Measurements from ENCODE around the gene ZSCAN26.
"Not testable (repeated sequence)": the region's sequence is repeated elsewhere in the genome, so short reads cannot be mapped to it uniquely, and the experiment has no call there.

ZSCAN26 gene

GRCh38 chr6:28280595-28281287 is 13.8 kb downstream of the ZSCAN26 start:
- Histone ChIP-seq H3K4me1 (0 out of 2 replicates have a peak, but pooled peaks cover 9% of the 10 kb centered on the region), H3K27ac (no peak overlapping the region), H3K4me2 (peak overlapping the region; percentile 83), H3K9ac (peak overlapping the region; percentile 72), H3K4me3 (peak overlapping the region; percentile 69), H3K9me3 (peaks cover 4% of the 10 kb centered on the region; the same call in 1 of the 2 replicates), H4K20me1 (no peaks in the 10 kb centered on the region), H3K36me3 (peaks cover 40% of the 10 kb centered on the region), H3K27me3 (peaks cover 34% of the 10 kb centered on the region)
- TF ChIP-seq Cebpa-rat (IDR thresholded peaks at IDR 0.05), result no peak

- H4K20me1 ChIP-seq, result no peaks in the 10 kb centered on the region
- peaks cover 33% of the 10 kb centered on the region for H3K36me3 ChIP-seq
- H3K4me3 ChIP-seq, result peak within 1 kb of the TSS; percentile 69
- H3K27me3 ChIP-seq, result peaks cover 34% of the 10 kb centered on the region
- peak within 1 kb of the TSS; percentile 83 for H3K4me2 ChIP-seq
- TF ChIP-seq Cebpa-rat (IDR thresholded peaks at IDR 0.05), result no peak
- H3K9me3 ChIP-seq, result peaks cover 4% of the 10 kb centered on the region; the same call in 1 of the 2 replicates
- peak within 1 kb of the TSS; percentile 72 for H3K9ac ChIP-seq
- H3K27ac ChIP-seq, result peak within 1 kb of the TSS; percentile 16; the same call in 1 of the 2 replicates
- H3K4me1 ChIP-seq, result 0 out of 2 replicates have a peak, but pooled peaks cover 9% of the 10 kb centered on the region
Measured at GRCh38 chr6:28281288-28282064, 14.5 kb downstream of the ZSCAN26 start, which contains the start of gene PGBD1. Gene PGBD1, plus strand, starts transcription at chr6:28281572. Its CDS starts 2,242 bp downstream, at chr6:28283814.

DNA sequence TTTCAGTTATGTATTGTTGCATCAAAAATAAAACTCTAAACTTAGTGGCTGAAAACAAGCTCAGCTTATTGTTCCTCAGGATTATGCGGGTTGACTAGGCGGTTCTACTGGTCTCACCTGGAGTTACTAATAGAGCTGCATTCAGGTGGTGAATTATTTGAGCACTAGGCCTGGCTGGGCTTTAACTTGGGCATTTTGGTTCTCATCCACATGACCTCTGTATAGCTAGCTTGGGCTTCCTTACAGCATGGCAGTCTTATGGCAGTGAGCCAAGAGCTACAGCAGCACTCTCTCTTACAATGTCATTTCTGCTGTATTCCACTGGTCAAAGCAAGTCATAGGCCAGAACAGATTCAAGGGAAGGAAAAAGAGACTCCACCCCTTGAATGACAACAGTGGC is 16.0 kb downstream of the ZSCAN26 start:
- TF ChIP-seq Cebpa-rat (IDR thresholded peaks at IDR 0.05), result no peak
- no peak overlapping the region for H3K4me2 ChIP-seq

DNA sequence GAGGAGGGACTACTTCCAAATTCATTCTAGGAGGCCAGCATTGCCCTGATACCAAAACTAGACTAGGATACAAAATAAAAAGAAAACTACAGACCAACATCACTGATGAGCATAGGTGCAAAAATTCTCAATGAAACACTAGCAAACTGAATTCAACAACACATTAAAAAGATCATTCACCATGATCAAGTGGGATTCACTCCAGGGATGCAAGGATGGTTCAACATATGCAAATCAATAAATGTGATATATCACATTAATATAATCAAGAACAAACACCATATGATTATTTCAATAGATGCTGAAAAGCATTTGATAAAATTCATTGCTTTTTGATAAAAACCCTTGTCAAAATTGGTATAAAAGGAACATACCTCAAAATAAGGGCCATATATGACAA is 24.6 kb downstream of the ZSCAN26 start:
- no peak for TF ChIP-seq Cebpa-rat (IDR thresholded peaks at IDR 0.05)
- H3K27me3 ChIP-seq, result no peaks in the 10 kb centered on the region

More for the DNA sequence above, 16.0 kb downstream of the ZSCAN26 start:
- Histone ChIP-seq H3K4me3 (no peak overlapping the region), H3K36me3 (peaks cover 28% of the 10 kb centered on the region), H3K4me1 (0 out of 2 replicates have a peak, but pooled peaks cover 9% of the 10 kb centered on the region), H3K27ac (no peak overlapping the region), H3K9ac (no peak overlapping the region), H4K20me1 (no peaks in the 10 kb centered on the region), H3K9me3 (peaks cover 4% of the 10 kb centered on the region; the same call in 1 of the 2 replicates), H3K27me3 (peaks cover 34% of the 10 kb centered on the region)

GRCh38 chr6:28295326-28295725 is 28.4 kb downstream of the ZSCAN26 start:
- peaks cover 11% of the 10 kb centered on the region for H3K36me3 ChIP-seq
- H3K9me3 ChIP-seq, result no peaks in the 10 kb centered on the region
- no peak for TF ChIP-seq Cebpa-rat (IDR thresholded peaks at IDR 0.05)
- H4K20me1 ChIP-seq, result no peaks in the 10 kb centered on the region
- no peak overlapping the region for H3K4me3 ChIP-seq
- H3K4me1 ChIP-seq, result no peaks in the 10 kb centered on the region
- no peak overlapping the region for H3K4me2 ChIP-seq
- H3K27ac ChIP-seq, result no peak overlapping the region
- no peak overlapping the region for H3K9ac ChIP-seq
- no peaks in the 10 kb centered on the region for H3K27me3 ChIP-seq

More for the DNA sequence above, 24.6 kb downstream of the ZSCAN26 start:
- H3K36me3 ChIP-seq, result peaks cover 31% of the 10 kb centered on the region
- H3K9me3 ChIP-seq, result no peaks in the 10 kb centered on the region; the same call in 1 of the 2 replicates
- H3K27ac ChIP-seq, result no peak overlapping the region
- H3K4me2 ChIP-seq, result no peak overlapping the region
- H3K9ac ChIP-seq, result no peak overlapping the region
- no peaks in the 10 kb centered on the region for H3K4me1 ChIP-seq
- H4K20me1 ChIP-seq, result no peaks in the 10 kb centered on the region
- H3K4me3 ChIP-seq, result no peak overlapping the region

GRCh38 chr6:28296520-28297060 is 29.6 kb downstream of the ZSCAN26 start:
- no peaks in the 10 kb centered on the region for H3K9me3 ChIP-seq
- no peaks in the 10 kb centered on the region for H3K27me3 ChIP-seq
- no peak overlapping the region for H3K4me3 ChIP-seq
- H3K4me2 ChIP-seq, result no peak overlapping the region
- TF ChIP-seq Cebpa-rat (IDR thresholded peaks at IDR 0.05), result no peak
- no peaks in the 10 kb centered on the region for H4K20me1 ChIP-seq
- H3K4me1 ChIP-seq, result no peaks in the 10 kb centered on the region
- H3K27ac ChIP-seq, result no peak overlapping the region
- peaks cover 17% of the 10 kb centered on the region for H3K36me3 ChIP-seq
- H3K9ac ChIP-seq, result no peak overlapping the region

DNA sequence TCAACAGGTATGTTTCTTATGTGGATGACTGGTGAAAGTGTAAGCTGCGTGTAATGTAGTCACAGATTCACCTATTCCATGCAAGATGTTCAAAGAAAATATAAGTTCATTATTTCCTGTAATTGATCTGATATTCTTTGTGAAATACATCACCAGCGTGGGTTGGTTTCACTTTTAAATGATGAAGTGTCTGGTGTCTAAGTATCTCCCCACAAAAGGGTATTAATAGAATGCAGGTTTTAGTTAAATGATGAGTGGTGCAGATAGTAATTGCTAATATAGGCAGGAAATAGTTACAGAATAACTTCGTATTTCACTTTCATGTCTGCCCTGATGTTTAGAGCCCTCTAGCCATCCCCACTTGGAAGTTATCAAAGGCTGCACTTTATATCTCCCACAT is 36.6 kb downstream of the ZSCAN26 start:
- Histone ChIP-seq H3K9me3 (no peaks in the 10 kb centered on the region), H4K20me1 (no peaks in the 10 kb centered on the region), H3K4me2 (no peak overlapping the region), H3K36me3 (peaks cover 7% of the 10 kb centered on the region; the same call in 1 of the 2 replicates), H3K4me3 (no peak overlapping the region), H3K27ac (no peak overlapping the region), H3K9ac (no peak overlapping the region), H3K4me1 (no peaks in the 10 kb centered on the region), H3K27me3 (no peaks in the 10 kb centered on the region)
- TF ChIP-seq Cebpa-rat (IDR thresholded peaks at IDR 0.05), result no peak

GRCh38 chr6:28306363-28306762 is 39.4 kb downstream of the ZSCAN26 start:
- not testable (repeated sequence) for H3K4me2 ChIP-seq, H4K20me1 ChIP-seq, H3K27me3 ChIP-seq, H3K36me3 ChIP-seq, H3K27ac ChIP-seq, H3K4me1 ChIP-seq, H3K4me3 ChIP-seq, H3K9me3 ChIP-seq, H3K9ac ChIP-seq

DNA sequence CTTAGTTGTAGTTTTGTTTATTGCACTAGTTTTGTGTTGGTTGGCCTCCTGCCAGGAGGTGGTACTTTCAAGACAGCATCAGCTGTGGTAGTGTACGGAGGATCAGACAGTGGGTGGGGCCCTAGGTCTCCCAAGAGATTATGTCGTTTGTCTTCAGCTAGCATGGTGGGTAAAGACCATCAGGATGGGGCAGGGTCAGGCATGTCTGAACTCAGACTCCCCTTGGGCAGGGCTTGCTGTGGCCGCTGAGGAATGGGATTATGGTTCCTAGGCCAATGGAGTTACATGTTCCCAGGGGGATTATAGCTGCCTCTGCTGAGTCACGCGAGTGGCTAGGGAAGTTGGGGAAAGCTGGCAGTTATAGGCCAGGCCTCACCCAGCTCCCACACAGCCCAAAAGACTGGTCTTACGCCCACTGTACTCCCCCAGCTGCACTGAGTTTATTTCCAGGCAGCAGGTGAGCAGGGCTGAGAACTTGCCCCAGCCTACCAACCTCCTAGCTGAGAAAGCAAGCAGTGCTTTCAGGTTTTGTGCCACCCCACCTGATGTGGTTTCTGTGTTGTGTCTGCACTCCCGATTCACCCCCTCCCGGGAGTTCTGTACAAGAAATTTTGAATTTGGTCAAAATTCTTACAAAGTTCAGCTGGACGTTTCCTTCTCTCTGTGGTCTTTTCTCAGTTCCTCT is 44.3 kb downstream of the ZSCAN26 start:
- Histone ChIP-seq H3K36me3 (peaks cover 3% of the 10 kb centered on the region; the same call in 1 of the 2 replicates), H3K4me2 (peak overlapping the region; percentile 17), H3K27me3 (no peaks in the 10 kb centered on the region), H3K4me1 (peaks cover 9% of the 10 kb centered on the region; the same call in 1 of the 2 replicates), H3K27ac (no peak overlapping the region), H3K9ac (no peak overlapping the region), H4K20me1 (no peaks in the 10 kb centered on the region), H3K4me3 (no peak overlapping the region), H3K9me3 (peaks cover 18% of the 10 kb centered on the region)
- TF ChIP-seq Cebpa-rat (IDR thresholded peaks at IDR 0.05), result no peak

Measured in BLaER1 (cell line).